PC-9 (cell line): ENCODE data around the gene REC114. TPM values are rescaled to one million over a fixed set of nuclear protein-coding genes. Genes with fewer than 3 reads are reported as not detected.
A peak's percentile ranks its signal among the peaks of the same experiment; 100 is the strongest.
"Not testable (repeated sequence)": the region's sequence is repeated elsewhere in the genome, so short reads cannot be mapped to it uniquely, and the experiment has no call there.

Experiments used
- BruUV-seq: library from RNA; stranded (reverse); fragments of 400-500 nt; replicated peaks from 2 replicates; lab custom pipeline; 2021; lab: Mats Ljungman, UMichigan
- CTCF ChIA-PET: fragments of 300-600 bp; sonication (Branson Sonifier 250); formaldehyde crosslinking; loops from one replicate; lab custom pipeline; 2022; ENCODE audit warnings: antibody characterized with exemption; lab: Charles Lee
- POLR2A ChIA-PET: fragments of 300-600 bp; sonication (Branson Sonifier 250); formaldehyde crosslinking; loops from one replicate; lab custom pipeline; 2022; ENCODE audit warnings: antibody characterized with exemption; ENCODE audit not compliant: unreplicated experiment; lab: Charles Lee
- DNase-seq, 2 experiments: peaks; one replicate each; pipeline versions ENCODE4 v3.0.0 to v3.0.0-alpha.2; 2015 to 2022; ENCODE audit warnings: mixed read lengths in 1 of 2
- H2AFZ ChIP-seq: fragments of 200-600 bp; sonication (generic); 2 replicates; pipeline ENCODE4 v1.8.1; 2017; ENCODE audit warnings: antibody characterized with exemption
- H3F3A ChIP-seq: fragments of 200-600 bp; sonication (generic); 2 replicates; pipeline ENCODE4 v1.8.1; 2017; ENCODE audit warnings: antibody characterized with exemption, mild to moderate bottlenecking, low read depth; ENCODE audit not compliant: insufficient read depth
- H3K27ac ChIP-seq: fragments of 200-600 bp; sonication (generic); 2 replicates; pipeline ENCODE4 v1.6.1; 2016; ENCODE audit warnings: mixed run types
- H3K27me3 ChIP-seq: fragments of 200-600 bp; sonication (generic); 2 replicates; pipeline ENCODE4 v1.6.1; 2016; ENCODE audit warnings: low read depth, mixed run types; ENCODE audit not compliant: insufficient read depth
- H3K36me3 ChIP-seq: fragments of 200-600 bp; sonication (generic); 2 replicates; pipeline ENCODE4 v1.6.1; 2016; ENCODE audit warnings: low read depth, mixed run types
- H3K4me1 ChIP-seq: fragments of 200-600 bp; sonication (generic); replicated peaks from 2 replicates; pipeline ENCODE4 v1.6.1; 2016; ENCODE audit warnings: mixed run types; ENCODE audit not compliant: insufficient read depth
- H3K4me2 ChIP-seq: fragments of 200-600 bp; sonication (generic); 2 replicates; pipeline ENCODE4 v1.6.1; 2017; ENCODE audit warnings: mixed run types
- H3K4me3 ChIP-seq: fragments of 200-600 bp; sonication (generic); 2 replicates; pipeline ENCODE4 v1.6.1; 2016; ENCODE audit warnings: mixed run types
- H3K79me2 ChIP-seq: fragments of 200-600 bp; sonication (generic); 2 replicates; pipeline ENCODE4 v1.6.1; 2017; ENCODE audit warnings: low read depth, mixed run types
- H3K9me2 ChIP-seq: fragments of 200-600 bp; sonication (generic); 2 replicates; pipeline ENCODE4 v1.8.1; 2017; ENCODE audit warnings: mild to moderate bottlenecking; ENCODE audit not compliant: insufficient read depth
- H3K9me3 ChIP-seq: fragments of 200-600 bp; sonication (generic); 2 replicates; pipeline ENCODE4 v1.8.1; 2016; ENCODE audit warnings: low read depth; ENCODE audit not compliant: insufficient read depth
- H4K20me1 ChIP-seq: fragments of 200-600 bp; sonication (generic); 2 replicates; pipeline ENCODE4 v1.8.1; 2017; ENCODE audit not compliant: insufficient read depth
- CTCF ChIP-seq: fragments of 200-600 bp; sonication (generic); conservative IDR thresholded peaks from 2 replicates; pipeline ENCODE4 v1.6.1; 2017; ENCODE audit warnings: mixed run types, antibody characterized with exemption, mild to moderate bottlenecking, moderate library complexity
- EZH2 ChIP-seq: fragments of 200-600 bp; sonication (generic); IDR thresholded peaks from 2 replicates; pipeline ENCODE4 v1.8.0; 2017; ENCODE audit warnings: antibody characterized with exemption, low read depth
- intact Hi-C: fragments of 100-400 bp; cut with micrococcal nuclease; formaldehyde crosslinking; loops from one replicate; pipeline ENCODE4 v1.10.0; 2022; ENCODE audit not compliant: unreplicated experiment
- total RNA-seq: library from RNA; stranded (reverse); gene quantifications from 2 replicates; pipeline ENCODE4 v1.2.3, GENCODE V29; 2021

The REC114 gene
- total RNA-seq, 1 experiment from 2014 or later, result not detected

- TF ChIP-seq EZH2, result no peak
- no peak for TF ChIP-seq CTCF
- Histone ChIP-seq H3F3A (no peaks in the 10 kb centered on the region), H4K20me1 (no peaks in the 10 kb centered on the region), H3K27me3 (no peaks in the 10 kb centered on the region), H3K79me2 (no peaks in the 10 kb centered on the region), H3K27ac (no peak overlapping the region), H3K9me3 (no peaks in the 10 kb centered on the region), H3K36me3 (no peaks in the 10 kb centered on the region), H3K4me3 (no peak overlapping the region), H2AFZ (no peak overlapping the region), H3K4me2 (no peak overlapping the region), H3K9me2 (no peaks in the 10 kb centered on the region), H3K4me1 (peaks cover 12% of the 10 kb centered on the region)
- DNase-seq, result no peak
- ChIA-PET CTCF (no interaction called here), POLR2A (no interaction called here)
- intact Hi-C loops, result no loop called here
- no TSS peak for BruUV-seq
These were observed 39.2 kb downstream of the REC114 start for GRCh38 chr15:73482166-73482565.

GRCh38 chr15:73483053-73483452, 40.1 kb downstream of the REC114 start:
- Histone ChIP-seq H4K20me1 (no peaks in the 10 kb centered on the region), H3F3A (no peaks in the 10 kb centered on the region), H3K36me3 (no peaks in the 10 kb centered on the region), H3K9me2 (no peaks in the 10 kb centered on the region), H2AFZ (no peak overlapping the region), H3K9me3 (no peaks in the 10 kb centered on the region), H3K4me3 (no peak overlapping the region), H3K27me3 (no peaks in the 10 kb centered on the region), H3K27ac (no peak overlapping the region), H3K79me2 (no peaks in the 10 kb centered on the region), H3K4me2 (no peak overlapping the region), H3K4me1 (peaks cover 16% of the 10 kb centered on the region)
- CTCF ChIA-PET, result no interaction called here
- POLR2A ChIA-PET, result no interaction called here
- TF ChIP-seq CTCF (no peak), EZH2 (no peak)
- no TSS peak for BruUV-seq
- DNase-seq, result no peak
- intact Hi-C loops, result no loop called here

- H3K79me2 ChIP-seq, result no peaks in the 10 kb centered on the region
- H3K9me3 ChIP-seq, result no peaks in the 10 kb centered on the region
- TF ChIP-seq CTCF (no peak), EZH2 (no peak)
- H4K20me1 ChIP-seq, result no peaks in the 10 kb centered on the region
- H3K27ac ChIP-seq, result no peak overlapping the region
- peak overlapping the region; percentile 38 for H3K4me2 ChIP-seq
- POLR2A ChIA-PET, result interaction anchor here (0.6 kb wide), 1 partner anchor 241 kb away, joined by 3 read pairs; no protein-coding TSS in a partner anchor
- no peaks in the 10 kb centered on the region for H3K9me2 ChIP-seq
- no peak overlapping the region for H3K4me3 ChIP-seq
- H3F3A ChIP-seq, result no peaks in the 10 kb centered on the region
- H3K36me3 ChIP-seq, result no peaks in the 10 kb centered on the region
- no TSS peak for BruUV-seq
- intact Hi-C loops, result no loop called here
- no peaks in the 10 kb centered on the region for H3K27me3 ChIP-seq
- CTCF ChIA-PET, result no interaction called here
- H3K4me1 ChIP-seq, result peaks cover 16% of the 10 kb centered on the region
- no peak overlapping the region for H2AFZ ChIP-seq
- no peak for DNase-seq
These were observed 42.4 kb downstream of the REC114 start for GRCh38 chr15:73485372-73485771.

DNA sequence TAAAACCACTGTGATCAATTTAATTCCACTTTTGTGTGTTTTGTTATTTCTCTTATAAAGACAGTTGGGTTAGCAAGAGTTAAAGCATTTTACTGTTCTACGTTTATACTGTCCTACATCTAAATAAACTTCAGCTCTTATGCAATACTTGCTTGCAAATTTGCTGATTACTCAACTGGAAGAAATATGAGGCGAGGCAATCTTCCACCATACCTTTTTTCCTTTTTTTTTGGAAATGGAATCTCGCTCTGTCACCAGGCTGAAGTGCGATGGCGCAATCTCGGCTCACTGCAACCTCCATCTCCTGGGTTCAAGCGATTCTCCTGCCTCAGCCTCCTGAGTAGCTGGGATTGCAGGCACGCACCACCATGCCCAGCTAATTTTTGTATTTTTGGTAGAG, 42.9 kb downstream of the REC114 start:
- H3K9me2 ChIP-seq, intact Hi-C loops, H3K9me3 ChIP-seq, H3K27ac ChIP-seq, H4K20me1 ChIP-seq, H3F3A ChIP-seq, H3K36me3 ChIP-seq, H3K79me2 ChIP-seq, BruUV-seq, H3K4me3 ChIP-seq, H3K27me3 ChIP-seq, H2AFZ ChIP-seq: not testable (repeated sequence)
- ChIA-PET CTCF (interaction anchor here (0.7 kb wide), 1 partner anchor 764 kb away, joined by 3 read pairs; no protein-coding TSS in a partner anchor), POLR2A (interaction anchor here (0.6 kb wide), 1 partner anchor 241 kb away, joined by 3 read pairs; no protein-coding TSS in a partner anchor)
- H3K4me2 ChIP-seq, result peak overlapping the region; percentile 38
- peaks cover 16% of the 10 kb centered on the region for H3K4me1 ChIP-seq
- peak in 1 of 2 experiments; percentile 53 for DNase-seq
